GM23338 (cell line): Measurements from ENCODE around the gene UVRAG. TPM values are rescaled to one million over a fixed set of nuclear protein-coding genes. Genes with fewer than 3 reads are reported as not detected.

Source experiments
- ATAC-seq: fragments of 200-7000 bp; cut with Tn5 transposase; 3 replicates; pipeline ENCODE4 v1.9.1; 2020
- DNase-seq: peaks from one replicate; pipeline ENCODE4 v3.0.0-alpha.2; 2015; ENCODE audit warnings: low spot score
- H2AFZ ChIP-seq: fragments of 200-600 bp; sonication (generic); 2 replicates; pipeline ENCODE4 v1.8.0; 2016; ENCODE audit warnings: antibody characterized with exemption, mild to moderate bottlenecking, moderate library complexity
- H3F3A ChIP-seq: fragments of 200-600 bp; sonication (generic); replicated peaks from 2 replicates; pipeline ENCODE4 v1.8.0; 2017; ENCODE audit warnings: antibody characterized with exemption, mixed run types, low read depth
- H3K27ac ChIP-seq: fragments of 200-600 bp; sonication (generic); 2 replicates; pipeline ENCODE4 v1.6.1; 2016; ENCODE audit warnings: low read depth
- H3K27me3 ChIP-seq: fragments of 200-600 bp; sonication (generic); 2 replicates; pipeline ENCODE4 v1.8.0; 2016; ENCODE audit warnings: mild to moderate bottlenecking, mixed run types, moderate library complexity; ENCODE audit not compliant: insufficient read depth
- H3K36me3 ChIP-seq: fragments of 200-600 bp; sonication (generic); 2 replicates; pipeline ENCODE4 v1.8.0; 2016; ENCODE audit warnings: mild to moderate bottlenecking; ENCODE audit not compliant: insufficient read depth
- H3K4me1 ChIP-seq: fragments of 200-600 bp; sonication (generic); 2 replicates; pipeline ENCODE4 v1.8.0; 2016; ENCODE audit warnings: mild to moderate bottlenecking, moderate library complexity; ENCODE audit not compliant: insufficient read depth
- H3K4me2 ChIP-seq: fragments of 200-600 bp; sonication (generic); 2 replicates; pipeline ENCODE4 v1.7.1; 2017; ENCODE audit warnings: mixed run types
- H3K4me3 ChIP-seq: fragments of 200-600 bp; sonication (generic); 2 replicates; pipeline ENCODE4 v1.6.1; 2016; ENCODE audit warnings: mixed run types
- H3K79me2 ChIP-seq: fragments of 200-600 bp; sonication (generic); replicated peaks from 2 replicates; pipeline ENCODE4 v1.8.0; 2017; ENCODE audit warnings: mild to moderate bottlenecking; ENCODE audit not compliant: insufficient read depth
- H3K9me2 ChIP-seq: fragments of 200-600 bp; sonication (generic); 2 replicates; pipeline ENCODE4 v1.8.0; 2017; ENCODE audit not compliant: insufficient read depth
- H4K20me1 ChIP-seq: fragments of 200-600 bp; sonication (generic); replicated peaks from 2 replicates; pipeline ENCODE4 v1.8.0; 2017; ENCODE audit warnings: mild to moderate bottlenecking; ENCODE audit not compliant: insufficient read depth
- H3K27ac Mint-ChIP-seq: 2 replicates; pipeline ENCODE4 v1.8.0; 2020; ENCODE audit warnings: inconsistent platforms, mild to moderate bottlenecking, moderate library complexity, mixed read lengths
- H3K27me3 Mint-ChIP-seq: 3 replicates; pipeline ENCODE4 v1.8.0; 2022; ENCODE audit warnings: low read depth, mild to moderate bottlenecking, moderate library complexity, mixed read lengths, inconsistent platforms; ENCODE audit not compliant: insufficient read depth, poor library complexity
- H3K36me3 Mint-ChIP-seq: 3 replicates; pipeline ENCODE4 v1.8.0; 2021; ENCODE audit warnings: low read depth, mild to moderate bottlenecking, inconsistent platforms, moderate library complexity, mixed read lengths
- H3K4me1 Mint-ChIP-seq: 3 replicates; pipeline ENCODE4 v1.8.0; 2020; ENCODE audit warnings: mild to moderate bottlenecking, inconsistent platforms, mixed read lengths
- H3K4me3 Mint-ChIP-seq: 3 replicates; pipeline ENCODE4 v1.8.0; 2021; ENCODE audit warnings: moderate library complexity, mild to moderate bottlenecking, inconsistent platforms, mixed read lengths
- H3K9me3 Mint-ChIP-seq: 3 replicates; pipeline ENCODE4 v1.8.0; 2020; ENCODE audit warnings: moderate library complexity, mild to moderate bottlenecking, inconsistent platforms, mixed read lengths
- CREB1 ChIP-seq: fragments of 250-450 bp; sonication (Bioruptor Pico); IDR thresholded peaks from 2 replicates; pipeline ENCODE4 v1.5.0; 2020; ENCODE audit warnings: low read depth, mild to moderate bottlenecking, moderate library complexity
- EZH2 ChIP-seq: fragments of 200-600 bp; sonication (generic); IDR thresholded peaks from one replicate; pipeline ENCODE4 v1.8.0; 2017; ENCODE audit warnings: antibody characterized with exemption, mild to moderate bottlenecking, low read depth; ENCODE audit not compliant: unreplicated experiment
- EZH2phosphoT487 ChIP-seq: fragments of 200-600 bp; sonication (generic); IDR thresholded peaks from one replicate; pipeline ENCODE4 v1.8.1; 2018; ENCODE audit warnings: antibody characterized with exemption; ENCODE audit not compliant: unreplicated experiment
- JUNB ChIP-seq: IDR thresholded peaks from one replicate; pipeline ENCODE4 v1.6.1; 2016; ENCODE audit warnings: antibody characterized with exemption; ENCODE audit not compliant: unreplicated experiment
- NANOG ChIP-seq: IDR thresholded peaks from 2 replicates; pipeline ENCODE4 v1.6.1; 2016; ENCODE audit warnings: antibody characterized with exemption, borderline replicate concordance
- ZNF114 ChIP-seq: fragments of 250-450 bp; sonication (Bioruptor Pico); IDR thresholded peaks from 2 replicates; pipeline ENCODE4 v1.5.0; 2020; ENCODE audit warnings: mild to moderate bottlenecking, moderate library complexity
- ZNF462 ChIP-seq: fragments of 250-450 bp; sonication (Bioruptor Pico); IDR thresholded peaks from 2 replicates; pipeline ENCODE4 v1.5.0; 2020; ENCODE audit warnings: mild to moderate bottlenecking, moderate library complexity
- polyA plus RNA-seq: library from polyadenylated mRNA; unstranded; fragments of >200 nt; fragmentation: Nextera tagmentation; extraction: Ambion mirVana; gene quantifications from 2 replicates; pipeline ENCODE4 v1.2.1, GENCODE V29; 2016
- total RNA-seq: library from RNA; depleted of rRNA; stranded (reverse); fragments of >200 nt; shearing (Covaris generic); gene quantifications from 2 replicates; pipeline ENCODE4 v1.2.3, GENCODE V29; 2014

Gene UVRAG
- total and polyA plus RNA-seq, 2 experiments from 2014 or later = 15.3 to 17.4 TPM

GRCh38 chr11:75809111-75809510 is 5.9 kb upstream of the UVRAG start:
- Histone ChIP-seq H3K36me3 (no peaks in the 10 kb centered on the region), H3K27ac (no peak overlapping the region), H3F3A (no peaks in the 10 kb centered on the region), H3K4me3 (no peak overlapping the region), H4K20me1 (no peaks in the 10 kb centered on the region), H3K79me2 (no peaks in the 10 kb centered on the region), H3K4me2 (no peak overlapping the region), H3K9me2 (no peaks in the 10 kb centered on the region), H3K27me3 (no peaks in the 10 kb centered on the region), H2AFZ (no peak overlapping the region), H3K4me1 (peaks cover 7% of the 10 kb centered on the region; the same call in 1 of the 2 replicates)
- ATAC-seq (no peak), DNase-seq (no peak)
- no peak overlapping the region for H3K4me3 Mint-ChIP-seq
- no peaks in the 10 kb centered on the region for H3K9me3 Mint-ChIP-seq
- H3K4me1 Mint-ChIP-seq = peaks cover 16% of the 10 kb centered on the region
- H3K27ac Mint-ChIP-seq = no peak overlapping the region
- TF ChIP-seq ZNF462 (CRISPR knock-in tag) (no peak), EZH2phosphoT487 (no peak), ZNF114 (CRISPR knock-in tag) (no peak), JUNB (no peak), NANOG (no peak)
- no peaks in the 10 kb centered on the region for H3K36me3 Mint-ChIP-seq
- peaks cover 2% of the 10 kb centered on the region for H3K27me3 Mint-ChIP-seq

- no peaks in the 10 kb centered on the region for H3K9me3 Mint-ChIP-seq
- ATAC-seq (no peak), DNase-seq (no peak)
- H3K4me3 Mint-ChIP-seq = no peak overlapping the region
- no peak overlapping the region for H3K27ac Mint-ChIP-seq
- Histone ChIP-seq H3K27ac (no peak overlapping the region), H3K9me2 (no peaks in the 10 kb centered on the region), H4K20me1 (no peaks in the 10 kb centered on the region), H3K4me2 (no peak overlapping the region), H2AFZ (no peak overlapping the region), H3K79me2 (no peaks in the 10 kb centered on the region), H3K27me3 (no peaks in the 10 kb centered on the region), H3K36me3 (no peaks in the 10 kb centered on the region), H3K4me1 (peaks cover 7% of the 10 kb centered on the region; the same call in 1 of the 2 replicates), H3K4me3 (no peak overlapping the region), H3F3A (no peaks in the 10 kb centered on the region)
- peaks cover 16% of the 10 kb centered on the region for H3K4me1 Mint-ChIP-seq
- peaks cover 2% of the 10 kb centered on the region for H3K27me3 Mint-ChIP-seq
- no peaks in the 10 kb centered on the region for H3K36me3 Mint-ChIP-seq
- TF ChIP-seq ZNF462 (CRISPR knock-in tag) (no peak), EZH2 (no peak), CREB1 (CRISPR knock-in tag) (no peak), NANOG (no peak)
Measured at GRCh38 chr11:75809991-75810390, 5.0 kb upstream of the UVRAG start.
